SK-N-SH (cell line): ENCODE data around the gene OR2T6. TPM values are rescaled to one million over a fixed set of nuclear protein-coding genes. Genes with fewer than 3 reads are reported as not detected.

Experiments used
- CTCF ChIA-PET: fragments of 300-600, 350-600 bp; formaldehyde crosslinking; extraction: SDS; loops from one replicate; lab custom pipeline; 2021; lab: Yijun Ruan, JAX
- POLR2A ChIA-PET: fragments of 350-600 bp; sonication (Branson Sonifier 250); formaldehyde crosslinking; extraction: SDS; loops from one replicate; lab custom pipeline; 2020; ENCODE audit warnings: antibody characterized with exemption, inconsistent platforms; lab: Yijun Ruan, JAX
- DNase-seq: peaks from one replicate; pipeline ENCODE4 v3.0.0; 2012
- H2AFZ ChIP-seq: fragments of 200-600 bp; sonication (generic); 2 replicates; pipeline ENCODE4 v1.8.1; 2016; ENCODE audit warnings: antibody characterized with exemption, mild to moderate bottlenecking, low read depth
- H3F3A ChIP-seq: fragments of 200-600 bp; sonication (generic); replicated peaks from 2 replicates; pipeline ENCODE3; 2016; ENCODE audit warnings: antibody characterized with exemption, mild to moderate bottlenecking; ENCODE audit not compliant: insufficient read depth
- H3K27ac ChIP-seq, 2 experiments: fragments of 200-500 bp in 1 of 2; fragments of 200-600 bp in 1 of 2; sonication (Bioruptor generic) in 1 of 2; sonication (generic), shearing (Covaris generic) in 1 of 2; 2 replicates each; pipeline versions ENCODE4 v1.5.1 to v1.6.1; 2014 to 2016; ENCODE audit warnings: low read depth in 2 of 2, inconsistent platforms in 1 of 2, low read length in 1 of 2, mild to moderate bottlenecking in 1 of 2, mixed read lengths in 1 of 2
- H3K27me3 ChIP-seq: fragments of 200-600 bp; sonication (generic), shearing (Covaris generic); 2 replicates; pipeline ENCODE4 v1.6.1; 2016; ENCODE audit warnings: mixed run types; ENCODE audit not compliant: insufficient read depth
- H3K36me3 ChIP-seq, 2 experiments: fragments of 200-500 bp in 1 of 2; fragments of 200-600 bp in 1 of 2; sonication (Bioruptor generic) in 1 of 2; sonication (generic) in 1 of 2; replicated peaks in 1 of 2; 2 replicates each; pipeline versions ENCODE3 to v1.5.1; 2014 to 2016; ENCODE audit warnings: low read length in 1 of 2, mild to moderate bottlenecking in 1 of 2; ENCODE audit not compliant: insufficient read depth in 2 of 2, control insufficient read depth in 1 of 2
- H3K4me1 ChIP-seq, 2 experiments: fragments of 200-500 bp in 1 of 2; fragments of 200-600 bp in 1 of 2; sonication (Bioruptor generic) in 1 of 2; sonication (generic), shearing (Covaris generic) in 1 of 2; 2 replicates each; pipeline versions ENCODE4 v1.5.1 to v1.6.1; 2014 to 2016; ENCODE audit warnings: low read depth in 1 of 2, low read length in 1 of 2, mixed run types in 1 of 2; ENCODE audit not compliant: insufficient read depth in 2 of 2, control insufficient read depth in 1 of 2
- H3K4me2 ChIP-seq: fragments of 200-600 bp; sonication (generic), shearing (Covaris generic); 2 replicates; pipeline ENCODE4 v1.6.1; 2017; ENCODE audit warnings: mixed run types
- H3K4me3 ChIP-seq, 2 experiments: fragments of 200-500 bp in 1 of 2; fragments of 200-600 bp in 1 of 2; sonication (Bioruptor generic) in 1 of 2; sonication (generic), shearing (Covaris generic) in 1 of 2; 2 replicates each; pipeline versions ENCODE4 v1.5.1 to v1.8.1; 2014 to 2016; ENCODE audit warnings: low read depth in 2 of 2, inconsistent platforms in 1 of 2, low read length in 1 of 2, mild to moderate bottlenecking in 1 of 2, mixed read lengths in 1 of 2, moderate library complexity in 1 of 2
- H3K79me2 ChIP-seq: fragments of 200-600 bp; sonication (generic); 2 replicates; pipeline ENCODE4 v1.8.1; 2017; ENCODE audit warnings: mild to moderate bottlenecking; ENCODE audit not compliant: insufficient read depth
- H3K9ac ChIP-seq: fragments of 200-600 bp; sonication (generic); 2 replicates; pipeline ENCODE4 v1.6.1; 2017; ENCODE audit warnings: mixed run types
- H3K9me2 ChIP-seq: fragments of 200-600 bp; sonication (generic); 2 replicates; pipeline ENCODE4 v1.6.1; 2017; ENCODE audit warnings: mixed run types
- H3K9me3 ChIP-seq: fragments of 200-600 bp; sonication (generic); 2 replicates; pipeline ENCODE4 v1.6.1; 2017; ENCODE audit warnings: mixed run types, mild to moderate bottlenecking, moderate library complexity
- H4K20me1 ChIP-seq: fragments of 200-600 bp; sonication (generic); 2 replicates; pipeline ENCODE4 v1.6.1; 2017; ENCODE audit warnings: mild to moderate bottlenecking, mixed run types; ENCODE audit not compliant: insufficient read depth
- CHD2 ChIP-seq: fragments of 150-350 bp; IDR thresholded peaks from 2 replicates; pipeline ENCODE4 v1.6.1; 2018; ENCODE audit warnings: low read length; ENCODE audit not compliant: partially characterized antibody
- ELF1 ChIP-seq: IDR thresholded peaks from 2 replicates; pipeline ENCODE4 v1.4.0; 2012
- EP300 ChIP-seq, 2 experiments: IDR thresholded peaks; 2 replicates each; pipeline versions ENCODE4 v1.4.0 to v1.6.1; 2012; ENCODE audit warnings: borderline replicate concordance in 1 of 2, low read depth in 1 of 2, low read length in 1 of 2
- EZH2phosphoT487 ChIP-seq: fragments of 200-600 bp; sonication (generic); IDR thresholded peaks from 2 replicates; pipeline ENCODE4 v1.6.1; 2017; ENCODE audit warnings: low read depth, mixed run types, mild to moderate bottlenecking, antibody characterized with exemption, moderate library complexity, borderline replicate concordance
- FOSL2 ChIP-seq: IDR thresholded peaks from 2 replicates; pipeline ENCODE4 v1.4.0; 2012; ENCODE audit warnings: low read depth, mild to moderate bottlenecking, moderate library complexity, borderline replicate concordance
- FOXM1 ChIP-seq: IDR thresholded peaks from 2 replicates; pipeline ENCODE4 v1.4.0; 2012; ENCODE audit warnings: low read depth, mild to moderate bottlenecking
- GABPA ChIP-seq: IDR thresholded peaks from 2 replicates; pipeline ENCODE4 v1.4.0; 2012; ENCODE audit warnings: low read depth, mild to moderate bottlenecking
- JUND ChIP-seq: IDR thresholded peaks from 2 replicates; pipeline ENCODE4 v1.4.0; 2012
- NFIC ChIP-seq: IDR thresholded peaks from 2 replicates; pipeline ENCODE4 v1.4.0; 2012; ENCODE audit warnings: borderline replicate concordance
- NRF1 ChIP-seq: IDR thresholded peaks from 2 replicates; pipeline ENCODE4 v1.6.1; 2012; ENCODE audit warnings: low read depth, mild to moderate bottlenecking, low read length
- RAD21 ChIP-seq: IDR thresholded peaks from 2 replicates; pipeline ENCODE4 v1.6.1; 2012; ENCODE audit warnings: mild to moderate bottlenecking, low read length
- RXRA ChIP-seq: IDR thresholded peaks from 2 replicates; pipeline ENCODE4 v1.4.0; 2012; ENCODE audit warnings: low read depth, mild to moderate bottlenecking, borderline replicate concordance
- SMC3 ChIP-seq: IDR thresholded peaks from 2 replicates; pipeline ENCODE4 v1.6.1; 2012; ENCODE audit warnings: low read depth, low read length, improper control_type of control experiment
- TAF1 ChIP-seq: IDR thresholded peaks from 2 replicates; pipeline ENCODE4 v1.6.1; 2012; ENCODE audit warnings: low read depth, mild to moderate bottlenecking, low read length, moderate library complexity, borderline replicate concordance
- TCF12 ChIP-seq: IDR thresholded peaks from 2 replicates; pipeline ENCODE4 v1.4.0; 2012
- USF2 ChIP-seq: fragments of 150-350 bp; IDR thresholded peaks from 2 replicates; pipeline ENCODE4 v1.6.1; 2017; ENCODE audit warnings: antibody characterized with exemption, low read length, low read depth, borderline replicate concordance
- YY1 ChIP-seq: IDR thresholded peaks from 2 replicates; pipeline ENCODE4 v1.4.0; 2012; ENCODE audit warnings: low read depth, mild to moderate bottlenecking
- WGBS: methylation state at CpG from one replicate; pipeline ENCODE4 v1.1.6; 2017; ENCODE audit warnings: low lambda C conversion rate; 5-methylcytosine and 5-hydroxymethylcytosine counted together
- polyA plus RNA-seq, 3 experiments: library from polyadenylated mRNA; depleted of rRNA; stranded (reverse); fragments of >200 nt; gene quantifications; 2 replicates each; pipeline ENCODE4 v1.2.3, GENCODE V29; 2012
- TF ChIP-seq, protein P1 (sequence below): IDR thresholded peaks from 2 replicates; pipeline ENCODE4 v1.4.0; 2012; ENCODE audit warnings: low read depth, borderline replicate concordance
- TF ChIP-seq, protein P2 (sequence below): IDR thresholded peaks from 2 replicates; pipeline ENCODE4; 2012
- TF ChIP-seq, protein P3 (sequence below): IDR thresholded peaks from 2 replicates; pipeline ENCODE4 v1.4.0; 2012; ENCODE audit warnings: low read depth, borderline replicate concordance

The OR2T6 gene
- polyA plus RNA-seq, 1 of the 3 experiments (the other 2 are of a cell fraction) = not detected

DNA sequence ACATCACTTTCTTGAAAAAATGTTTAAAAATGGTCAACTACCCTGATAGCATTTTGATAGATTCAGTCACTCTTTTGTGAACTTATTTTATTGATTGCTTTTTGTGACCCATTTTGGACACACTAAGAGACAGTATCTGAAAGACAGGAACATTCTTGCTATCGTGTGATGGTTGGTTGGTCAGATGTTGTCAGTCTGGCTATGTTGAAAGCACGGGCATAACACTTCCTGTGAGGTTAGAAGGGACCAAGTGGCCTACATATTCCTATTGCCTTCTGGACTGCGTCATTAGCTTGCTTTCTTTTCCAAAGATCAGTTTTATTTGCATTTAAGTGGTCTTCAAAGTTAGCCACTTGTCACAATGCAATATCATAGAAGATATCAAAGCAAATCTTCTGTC is 1.4 kb downstream of the OR2T6 start:
- no peak overlapping the region for H3K4me3 ChIP-seq
- no peaks in the 10 kb centered on the region for H4K20me1 ChIP-seq
- H3K4me1 ChIP-seq = no peaks in the 10 kb centered on the region; a peak in 1 of 4 replicates
- H3K27me3 ChIP-seq = no peaks in the 10 kb centered on the region
- no peaks in the 10 kb centered on the region for H3F3A ChIP-seq
- H3K9me3 ChIP-seq = no peaks in the 10 kb centered on the region
- TF ChIP-seq, protein P1, sequence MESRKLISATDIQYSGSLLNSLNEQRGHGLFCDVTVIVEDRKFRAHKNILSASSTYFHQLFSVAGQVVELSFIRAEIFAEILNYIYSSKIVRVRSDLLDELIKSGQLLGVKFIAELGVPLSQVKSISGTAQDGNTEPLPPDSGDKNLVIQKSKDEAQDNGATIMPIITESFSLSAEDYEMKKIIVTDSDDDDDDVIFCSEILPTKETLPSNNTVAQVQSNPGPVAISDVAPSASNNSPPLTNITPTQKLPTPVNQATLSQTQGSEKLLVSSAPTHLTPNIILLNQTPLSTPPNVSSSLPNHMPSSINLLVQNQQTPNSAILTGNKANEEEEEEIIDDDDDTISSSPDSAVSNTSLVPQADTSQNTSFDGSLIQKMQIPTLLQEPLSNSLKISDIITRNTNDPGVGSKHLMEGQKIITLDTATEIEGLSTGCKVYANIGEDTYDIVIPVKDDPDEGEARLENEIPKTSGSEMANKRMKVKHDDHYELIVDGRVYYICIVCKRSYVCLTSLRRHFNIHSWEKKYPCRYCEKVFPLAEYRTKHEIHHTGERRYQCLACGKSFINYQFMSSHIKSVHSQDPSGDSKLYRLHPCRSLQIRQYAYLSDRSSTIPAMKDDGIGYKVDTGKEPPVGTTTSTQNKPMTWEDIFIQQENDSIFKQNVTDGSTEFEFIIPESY = no peak
- TF ChIP-seq RAD21 (no peak), CHD2 (no peak), JUND (no peak), TCF12 (no peak), TAF1 (no peak), EZH2phosphoT487 (no peak), SMC3 (no peak), ELF1 (no peak), NRF1 (no peak), NFIC (no peak)
- TF ChIP-seq, protein P2, sequence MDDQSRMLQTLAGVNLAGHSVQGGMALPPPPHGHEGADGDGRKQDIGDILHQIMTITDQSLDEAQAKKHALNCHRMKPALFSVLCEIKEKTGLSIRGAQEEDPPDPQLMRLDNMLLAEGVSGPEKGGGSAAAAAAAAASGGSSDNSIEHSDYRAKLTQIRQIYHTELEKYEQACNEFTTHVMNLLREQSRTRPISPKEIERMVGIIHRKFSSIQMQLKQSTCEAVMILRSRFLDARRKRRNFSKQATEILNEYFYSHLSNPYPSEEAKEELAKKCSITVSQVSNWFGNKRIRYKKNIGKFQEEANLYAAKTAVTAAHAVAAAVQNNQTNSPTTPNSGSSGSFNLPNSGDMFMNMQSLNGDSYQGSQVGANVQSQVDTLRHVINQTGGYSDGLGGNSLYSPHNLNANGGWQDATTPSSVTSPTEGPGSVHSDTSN = no peak
- no peaks in the 10 kb centered on the region for H3K9me2 ChIP-seq
- H3K4me2 ChIP-seq = no peak overlapping the region
- H3K9ac ChIP-seq = no peak overlapping the region
- H3K79me2 ChIP-seq = no peaks in the 10 kb centered on the region
- H3K36me3 ChIP-seq = no peaks in the 10 kb centered on the region
- WGBS = 2% methylated on average over 3 of the region's 3 CpGs
- no peak for DNase-seq
- no peak overlapping the region for H3K27ac ChIP-seq
- CTCF ChIA-PET = no interaction called here
- POLR2A ChIA-PET = no interaction called here
- H2AFZ ChIP-seq = no peak overlapping the region

DNA sequence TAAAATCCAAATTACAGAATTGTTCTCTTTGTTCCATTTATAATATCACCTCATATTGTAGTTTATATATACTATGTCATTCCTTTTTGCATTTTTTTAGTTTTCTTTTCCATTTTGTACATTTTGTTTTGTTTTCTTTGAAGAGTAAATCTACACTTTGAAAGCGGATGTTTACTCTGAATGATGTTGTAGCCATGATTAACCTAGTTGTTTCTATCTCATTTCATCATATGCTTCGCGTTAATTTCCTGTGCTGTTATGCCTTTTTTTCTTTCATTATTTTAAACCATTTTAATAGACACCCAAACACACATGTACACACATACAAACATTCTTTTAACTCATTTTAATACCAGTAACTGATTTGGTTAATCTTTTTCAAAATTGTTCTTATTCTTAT is 5.3 kb downstream of the OR2T6 start:
- Histone ChIP-seq H3K4me1 (no peaks in the 10 kb centered on the region; a peak in 1 of 4 replicates), H4K20me1 (no peaks in the 10 kb centered on the region), H3K27ac (no peak overlapping the region), H3K27me3 (no peaks in the 10 kb centered on the region), H3K79me2 (no peaks in the 10 kb centered on the region), H3K9me3 (no peaks in the 10 kb centered on the region), H3K9me2 (no peaks in the 10 kb centered on the region), H3K9ac (no peak overlapping the region), H3K4me3 (no peak overlapping the region), H3K4me2 (no peak overlapping the region), H2AFZ (no peak overlapping the region), H3F3A (no peaks in the 10 kb centered on the region), H3K36me3 (no peaks in the 10 kb centered on the region)
- no peak for DNase-seq
- 0% methylated on average over 3 of the region's 3 CpGs for WGBS
- ChIA-PET CTCF (no interaction called here), POLR2A (no interaction called here)
- no peak for TF ChIP-seq EP300 (IDR thresholded peaks at IDR 0.05; ENCODE audit: borderline replicate concordance in 1 of 2, low read depth in 1 of 2, low read length in 1 of 2)
- TF ChIP-seq NFIC = no peak
- no peak for TF ChIP-seq FOSL2
- TF ChIP-seq USF2 = no peak
- TF ChIP-seq, protein P3, sequence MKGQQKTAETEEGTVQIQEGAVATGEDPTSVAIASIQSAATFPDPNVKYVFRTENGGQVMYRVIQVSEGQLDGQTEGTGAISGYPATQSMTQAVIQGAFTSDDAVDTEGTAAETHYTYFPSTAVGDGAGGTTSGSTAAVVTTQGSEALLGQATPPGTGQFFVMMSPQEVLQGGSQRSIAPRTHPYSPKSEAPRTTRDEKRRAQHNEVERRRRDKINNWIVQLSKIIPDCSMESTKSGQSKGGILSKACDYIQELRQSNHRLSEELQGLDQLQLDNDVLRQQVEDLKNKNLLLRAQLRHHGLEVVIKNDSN = no peak
- TF ChIP-seq, protein P1 = no peak
- TF ChIP-seq TCF12 = no peak
- no peak for TF ChIP-seq YY1
- no peak for TF ChIP-seq EZH2phosphoT487
- TF ChIP-seq FOXM1 = no peak
- no peak for TF ChIP-seq SMC3
- no peak for TF ChIP-seq RXRA
- no peak for TF ChIP-seq GABPA
- no peak for TF ChIP-seq JUND
- no peak for TF ChIP-seq TAF1
- TF ChIP-seq ELF1 = no peak
